Lung (tissue), 12 donors: ENCODE data around the gene FOXK1. TPM values are rescaled to one million over a fixed set of nuclear protein-coding genes. Genes with fewer than 3 reads are reported as not detected.
A peak's percentile ranks its signal among the peaks of the same experiment; 100 is the strongest.

ENCODE experiments used
- ATAC-seq: fragments of 200-7000 bp; cut with Tn5 transposase; one replicate; pipeline ENCODE4 v1.9.1; 2020; ENCODE audit warnings: moderate number of reproducible peaks; ENCODE audit not compliant: insufficient read depth, low FRiP score
- DNase-seq, 3 donors: peaks; one replicate each; pipeline ENCODE4 v3.0.0-alpha.2; 2013 to 2017
- H3K27ac ChIP-seq, 2 donors: one replicate each; pipeline ENCODE4 v1.5.1; 2013; ENCODE audit warnings: mild to moderate bottlenecking in 2 of 2, moderate library complexity in 2 of 2, control low read depth in 1 of 2, inconsistent platforms in 1 of 2, low read depth in 1 of 2, low read length in 1 of 2
- H3K27me3 ChIP-seq, 3 donors: one replicate each; pipeline ENCODE4 v1.5.1; 2013; ENCODE audit warnings: low read length in 2 of 3; ENCODE audit not compliant: control insufficient read depth in 3 of 3, insufficient read depth in 3 of 3
- H3K36me3 ChIP-seq, 4 donors: one replicate each; pipeline ENCODE4 v1.5.1; 2013; ENCODE audit warnings: low read length in 4 of 4, mild to moderate bottlenecking in 1 of 4, moderate library complexity in 1 of 4; ENCODE audit not compliant: control insufficient read depth in 4 of 4, insufficient read depth in 4 of 4
- H3K4me1 ChIP-seq, 5 donors: one replicate each; pipeline ENCODE4 v1.5.1; 2013; ENCODE audit warnings: low read length in 5 of 5, mild to moderate bottlenecking in 2 of 5, moderate library complexity in 1 of 5; ENCODE audit not compliant: control insufficient read depth in 5 of 5, insufficient read depth in 5 of 5
- H3K4me3 ChIP-seq: one replicate; pipeline ENCODE4 v1.5.1; 2013; ENCODE audit warnings: mild to moderate bottlenecking, control low read depth, moderate library complexity
- H3K9ac ChIP-seq, 2 donors: one replicate each; pipeline ENCODE4 v1.5.1; 2013; ENCODE audit warnings: low read length in 2 of 2, control low read depth in 1 of 2; ENCODE audit not compliant: insufficient read depth in 1 of 2
- H3K9me3 ChIP-seq, 4 donors: one replicate each; pipeline ENCODE4 v1.5.1; 2013; ENCODE audit warnings: low read length in 3 of 4, mild to moderate bottlenecking in 1 of 4, moderate library complexity in 1 of 4; ENCODE audit not compliant: control insufficient read depth in 4 of 4, insufficient read depth in 3 of 4
- WGBS, 2 donors: extraction: QIAGEN DNeasy Blood & Tissue Kit; methylation state at CpG; one replicate each; pipeline ENCODE4 v1.1.7; 2013; 5-methylcytosine and 5-hydroxymethylcytosine counted together
- polyA plus RNA-seq, 2 donors: library from polyadenylated mRNA; stranded (reverse); fragments of 200-250 nt; gene quantifications; one replicate each; pipeline ENCODE4 v1.2.1, GENCODE V29; 2013
- total RNA-seq, 2 donors: library from RNA; depleted of rRNA in 1 of 2; stranded (reverse); fragments of >200 nt in 1 of 2; gene quantifications; one replicate each; pipeline ENCODE4 v1.2.1, GENCODE V29; 2014 to 2021
- TF ChIP-seq, protein P1 (sequence below): IDR thresholded peaks from 2 replicates; pipeline ENCODE4 v1.5.1; 2012; ENCODE audit warnings: mild to moderate bottlenecking; ENCODE audit errors: control extremely low read depth, extremely low read depth
- donor health status: control.
- donor health status: control.
- donor health status: Bipolar disorder and iron deficiency.
- donor health status: healthy.
- donor health status: DM: yes; HTN: yes; CAD: no.

The FOXK1 gene
- total and polyA plus RNA-seq, 4 donors, result 6.4 to 36.2 (median 14.3) TPM

DNA sequence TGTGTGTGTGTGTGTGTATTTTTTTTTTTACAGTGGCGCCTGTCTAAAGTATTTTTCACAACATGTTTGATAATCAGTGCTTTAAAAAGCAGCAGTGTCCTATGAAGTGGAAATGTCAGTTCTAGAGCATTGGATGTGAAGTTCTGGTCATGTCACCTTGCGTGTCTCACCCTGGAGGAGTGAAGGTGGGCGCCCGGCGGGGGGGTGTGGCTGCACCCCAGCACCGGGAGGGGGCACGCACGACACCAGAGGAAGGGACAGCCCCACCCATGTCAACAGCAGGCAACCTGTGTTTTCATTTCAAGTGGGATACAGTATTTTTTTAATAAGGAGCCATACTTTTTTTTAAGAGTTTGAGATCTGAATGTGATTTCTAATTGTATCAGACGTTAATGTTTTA is 88.8 kb downstream of the FOXK1 start:
- ATAC-seq, result no peak
- 83 to 90% methylated on average over 9 of the region's 9 CpGs for WGBS, 2 donors
- Histone ChIP-seq H3K36me3 (peaks cover 0 to 9% (median 0%) of the 10 kb centered on the region in 4 donors), H3K9me3 (no peaks in the 10 kb centered on the region), H3K4me1 (peaks cover 0 to 15% (median 8%) of the 10 kb centered on the region in 5 donors), H3K27me3 (no peaks in the 10 kb centered on the region), H3K9ac (no peak overlapping the region), H3K27ac (no peak overlapping the region), H3K4me3 (no peak overlapping the region)
- TF ChIP-seq, protein P1, sequence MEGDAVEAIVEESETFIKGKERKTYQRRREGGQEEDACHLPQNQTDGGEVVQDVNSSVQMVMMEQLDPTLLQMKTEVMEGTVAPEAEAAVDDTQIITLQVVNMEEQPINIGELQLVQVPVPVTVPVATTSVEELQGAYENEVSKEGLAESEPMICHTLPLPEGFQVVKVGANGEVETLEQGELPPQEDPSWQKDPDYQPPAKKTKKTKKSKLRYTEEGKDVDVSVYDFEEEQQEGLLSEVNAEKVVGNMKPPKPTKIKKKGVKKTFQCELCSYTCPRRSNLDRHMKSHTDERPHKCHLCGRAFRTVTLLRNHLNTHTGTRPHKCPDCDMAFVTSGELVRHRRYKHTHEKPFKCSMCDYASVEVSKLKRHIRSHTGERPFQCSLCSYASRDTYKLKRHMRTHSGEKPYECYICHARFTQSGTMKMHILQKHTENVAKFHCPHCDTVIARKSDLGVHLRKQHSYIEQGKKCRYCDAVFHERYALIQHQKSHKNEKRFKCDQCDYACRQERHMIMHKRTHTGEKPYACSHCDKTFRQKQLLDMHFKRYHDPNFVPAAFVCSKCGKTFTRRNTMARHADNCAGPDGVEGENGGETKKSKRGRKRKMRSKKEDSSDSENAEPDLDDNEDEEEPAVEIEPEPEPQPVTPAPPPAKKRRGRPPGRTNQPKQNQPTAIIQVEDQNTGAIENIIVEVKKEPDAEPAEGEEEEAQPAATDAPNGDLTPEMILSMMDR, result no peak
- DNase-seq, result no peak

DNA sequence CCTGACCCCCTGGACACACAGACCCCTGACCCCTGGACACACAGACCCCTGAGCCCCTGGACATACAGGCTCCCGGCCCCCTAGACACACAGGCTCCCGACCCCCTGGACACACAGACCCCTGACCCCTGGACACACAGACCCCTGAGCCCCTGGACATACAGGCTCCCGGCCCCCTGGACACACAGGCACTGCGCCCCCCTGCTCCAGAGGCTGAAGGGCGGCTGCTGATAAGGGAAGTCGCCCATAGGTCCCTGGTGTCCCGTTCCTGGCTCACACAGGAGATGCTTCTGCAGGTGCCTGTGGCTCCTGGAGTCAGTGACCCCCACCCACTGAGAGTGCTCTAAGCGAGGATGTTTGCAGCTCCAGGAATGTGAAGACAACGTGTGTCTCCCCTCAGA is 89.6 kb downstream of the FOXK1 start:
- H3K9ac ChIP-seq, result no peak overlapping the region
- no peaks in the 10 kb centered on the region for H3K9me3 ChIP-seq
- no peak for DNase-seq
- no peak overlapping the region for H3K4me3 ChIP-seq
- H3K36me3 ChIP-seq, result peaks cover 0 to 8% (median 0%) of the 10 kb centered on the region in 4 donors
- peaks cover 4 to 15% (median 8%) of the 10 kb centered on the region in 5 donors for H3K4me1 ChIP-seq
- H3K27ac ChIP-seq, result no peak overlapping the region
- 94 to 95% methylated on average over 9 of the region's 9 CpGs for WGBS, 2 donors
- ATAC-seq, result no peak
- TF ChIP-seq, protein P1, result no peak
- H3K27me3 ChIP-seq, result no peaks in the 10 kb centered on the region

DNA sequence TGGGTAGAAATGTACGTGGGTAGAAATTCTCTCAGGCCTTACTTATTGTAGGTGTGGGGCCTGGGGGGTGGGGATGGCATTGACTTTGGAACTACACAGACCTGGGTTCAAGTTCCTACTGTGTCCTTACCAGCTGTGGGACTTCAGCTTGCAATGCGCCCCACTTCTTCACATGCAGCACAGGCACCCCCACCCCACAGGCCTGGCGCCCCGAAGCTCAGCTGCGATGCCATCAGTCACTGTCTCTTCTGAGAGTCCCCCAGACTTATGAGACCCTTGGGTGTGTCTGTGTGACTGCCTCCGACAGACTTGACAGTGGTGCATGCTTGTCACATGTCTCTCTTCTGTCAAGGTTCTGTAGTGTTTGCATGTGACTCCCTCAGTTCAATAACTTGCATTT is 90.2 kb downstream of the FOXK1 start:
- Histone ChIP-seq H3K4me3 (no peak overlapping the region), H3K4me1 (peaks cover 5 to 15% (median 8%) of the 10 kb centered on the region in 5 donors), H3K27me3 (no peaks in the 10 kb centered on the region), H3K36me3 (peaks cover 0 to 4% (median 0%) of the 10 kb centered on the region in 4 donors), H3K9me3 (no peaks in the 10 kb centered on the region), H3K27ac (no peak overlapping the region), H3K9ac (no peak overlapping the region)
- TF ChIP-seq, protein P1, result no peak
- DNase-seq (no peak), ATAC-seq (no peak)
- WGBS, 2 donors, result 96 to 98% methylated on average over 6 of the region's 6 CpGs

DNA sequence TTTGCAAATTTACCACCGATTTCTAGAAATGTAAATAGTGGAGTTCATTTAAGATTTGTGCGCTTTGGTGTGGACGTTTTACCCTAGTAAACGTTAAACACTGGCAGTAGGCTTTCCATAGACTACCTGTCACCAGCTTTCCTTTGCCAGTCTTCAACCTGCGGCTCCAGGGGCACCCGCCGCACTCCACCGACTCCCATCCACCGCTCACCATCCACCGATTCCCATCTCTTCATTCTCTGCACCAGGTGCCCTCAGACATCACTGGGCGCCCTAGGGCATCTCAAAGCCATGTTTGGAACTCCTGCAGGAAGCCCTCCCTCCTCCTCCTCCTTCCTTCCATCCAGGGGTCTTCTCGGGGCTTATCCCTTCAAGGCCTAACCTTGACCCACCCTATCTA is 91.9 kb downstream of the FOXK1 start:
- Histone ChIP-seq H3K27ac (no peak overlapping the region), H3K27me3 (no peaks in the 10 kb centered on the region), H3K9me3 (no peaks in the 10 kb centered on the region), H3K36me3 (peaks cover 0 to 3% (median 1%) of the 10 kb centered on the region in 4 donors), H3K4me1 (peaks cover 5 to 18% (median 8%) of the 10 kb centered on the region in 5 donors), H3K4me3 (no peak overlapping the region), H3K9ac (peak overlapping the region; percentile 72 to 93)
- WGBS, 2 donors, result 85 to 92% methylated on average over 12 of the region's 12 CpGs
- TF ChIP-seq, protein P1, result no peak
- DNase-seq (no peak), ATAC-seq (no peak)
